K562 (cell line): Measurements from ENCODE around the gene ZNF80. TPM values are rescaled to one million over a fixed set of nuclear protein-coding genes. Genes with fewer than 3 reads are reported as not detected.

Source experiments
- ATAC-seq: fragments of 200-7000 bp; cut with Tn5 transposase; 3 replicates; pipeline ENCODE4 v1.9.1; 2020; ENCODE audit warnings: moderate library complexity
- BruUV-seq: library from RNA; stranded (reverse); fragments of 400-500 nt; replicated peaks from 2 replicates; lab custom pipeline; 2021; lab: Mats Ljungman, UMichigan
- CTCF ChIA-PET: fragments of 300-600 bp; formaldehyde crosslinking; extraction: SDS; loops from one replicate; lab custom pipeline; 2021; ENCODE audit warnings: low intra/inter-chr PET ratio; lab: Yijun Ruan, JAX
- POLR2A ChIA-PET: fragments of 300-600, 350-650 bp; sonication (Branson Sonifier 250); formaldehyde crosslinking; extraction: SDS; loops from one replicate; lab custom pipeline; 2021; ENCODE audit warnings: antibody characterized with exemption, inconsistent platforms; lab: Yijun Ruan, JAX
- DNase-seq, 4 experiments: peaks; one replicate each; pipeline versions ENCODE4 v3.0.0 to v3.0.0-alpha.2; 2011 to 2018; ENCODE audit warnings: low spot score in 3 of 4, mixed read lengths in 3 of 4; ENCODE audit errors: extremely low read depth in 1 of 4
- FAIRE-seq: peaks from 2 replicates; lab custom pipeline; 2011; peaks lifted over from hg19 to GRCh38; lab: Jason Lieb, UNC
- H2AFZ ChIP-seq: 2 replicates; pipeline ENCODE4 v1.6.0; 2011; ENCODE audit warnings: low read depth, low read length, control low read depth, inconsistent platforms
- H3K27ac ChIP-seq: fragments of 200-600 bp; 3 replicates; pipeline ENCODE4 v1.8.0; 2011; ENCODE audit warnings: low read depth, mild to moderate bottlenecking, control low read depth, inconsistent platforms, low read length, moderate library complexity, mixed read lengths; ENCODE audit errors: extremely low read depth
- H3K27me3 ChIP-seq, 2 experiments: fragments of 300-600 bp in 1 of 2; 2 replicates in 1 of 2; 3 replicates in 1 of 2; pipeline versions ENCODE4 v1.6.0 to v1.8.0; 2011; ENCODE audit warnings: inconsistent platforms in 2 of 2, low read length in 2 of 2, mild to moderate bottlenecking in 1 of 2, mixed read lengths in 1 of 2, moderate library complexity in 1 of 2; ENCODE audit not compliant: control insufficient read depth in 2 of 2, insufficient read depth in 2 of 2
- H3K36me3 ChIP-seq: fragments of 300-600 bp; 3 replicates; pipeline ENCODE4 v1.8.0; 2011; ENCODE audit warnings: mild to moderate bottlenecking, low read length, inconsistent platforms; ENCODE audit not compliant: control insufficient read depth, insufficient read depth
- H3K4me1 ChIP-seq, 2 experiments: fragments of 200-600 bp in 1 of 2; replicated peaks in 1 of 2; 2 replicates in 1 of 2; 3 replicates in 1 of 2; pipeline versions ENCODE4 v1.5.1 to v1.8.0; 2011; ENCODE audit warnings: inconsistent platforms in 2 of 2, low read length in 2 of 2, mild to moderate bottlenecking in 1 of 2, mixed read lengths in 1 of 2, moderate library complexity in 1 of 2; ENCODE audit not compliant: control insufficient read depth in 2 of 2, insufficient read depth in 2 of 2
- H3K4me2 ChIP-seq: 2 replicates; pipeline ENCODE4 v1.6.1; 2011; ENCODE audit warnings: low read length, control low read depth, inconsistent platforms, mixed read lengths; ENCODE audit not compliant: insufficient read depth
- H3K4me3 ChIP-seq: fragments of 200-600 bp; sonication (generic), shearing (Covaris generic); 2 replicates; pipeline ENCODE4 v1.5.1; 2016; ENCODE audit warnings: control low read depth, inconsistent platforms
- H3K79me2 ChIP-seq: fragments of 200-600 bp; 3 replicates; pipeline ENCODE4 v1.8.0; 2011; ENCODE audit warnings: low read length, inconsistent platforms; ENCODE audit not compliant: control insufficient read depth, insufficient read depth
- H3K9ac ChIP-seq, 2 experiments: 2 replicates each; pipeline versions ENCODE4 v1.6.0 to v1.6.1; 2011; ENCODE audit warnings: low read depth in 2 of 2, low read length in 2 of 2, control low read depth in 1 of 2, inconsistent platforms in 1 of 2, mild to moderate bottlenecking in 1 of 2, mixed read lengths in 1 of 2; ENCODE audit not compliant: insufficient read depth in 1 of 2
- H3K9me1 ChIP-seq: one replicate; pipeline ENCODE4 v1.6.0; 2011; ENCODE audit warnings: inconsistent platforms, mild to moderate bottlenecking, low read length, moderate library complexity; ENCODE audit not compliant: control insufficient read depth, insufficient read depth
- H3K9me3 ChIP-seq: replicated peaks from 2 replicates; pipeline ENCODE4 v1.5.1; 2011; ENCODE audit warnings: low read depth, low read length, inconsistent platforms; ENCODE audit not compliant: control insufficient read depth, insufficient read depth
- H4K20me1 ChIP-seq: replicated peaks from 2 replicates; pipeline ENCODE4 v1.6.1; 2011; ENCODE audit warnings: low read length, inconsistent platforms, mixed read lengths; ENCODE audit not compliant: control insufficient read depth, insufficient read depth
- BACH1 ChIP-seq: fragments of 200-800 bp; sonication (Bioruptor generic); IDR thresholded peaks from 2 replicates; pipeline ENCODE4 v1.6.1; 2016; ENCODE audit warnings: missing genetic modification characterization, missing compliant biosample characterization
- DACH1 ChIP-seq: fragments of 450-650 bp; IDR thresholded peaks from 2 replicates; pipeline ENCODE4 v1.6.1; 2018; ENCODE audit not compliant: partially characterized antibody
- KAT8 ChIP-seq: fragments of 450-650 bp; IDR thresholded peaks from 2 replicates; pipeline ENCODE4 v1.6.1; 2016; ENCODE audit warnings: low read depth, mild to moderate bottlenecking
- MAFG ChIP-seq: fragments of 450-650 bp; conservative IDR thresholded peaks from 2 replicates; pipeline ENCODE4 v1.6.1; 2016; ENCODE audit warnings: missing genetic modification characterization, missing compliant biosample characterization
- PURB ChIP-seq: sonication (generic); formaldehyde crosslinking; IDR thresholded peaks from 2 replicates; pipeline ENCODE4 v1.9.0; 2021; ENCODE audit warnings: low read depth, mild to moderate bottlenecking, missing genetic modification reagents
- SNRNP70 ChIP-seq: fragments of 200-400 bp; formaldehyde crosslinking; optimal IDR thresholded peaks from 2 replicates; pipeline ENCODE3; 2017; ENCODE audit warnings: low read depth, low read length
- SUPT5H ChIP-seq: fragments of 450-650 bp; IDR thresholded peaks from 2 replicates; pipeline ENCODE4 v1.6.1; 2016
- TEAD1 ChIP-seq, 2 experiments: fragments of 450-650 bp in 1 of 2; sonication (generic) in 1 of 2; formaldehyde crosslinking; IDR thresholded peaks; 2 replicates each; pipeline versions ENCODE4 v1.4.0 to v1.8.0; 2020 to 2022; ENCODE audit warnings: mild to moderate bottlenecking in 2 of 2, missing genetic modification reagents in 1 of 2
- ZBED1 ChIP-seq: IDR thresholded peaks from 2 replicates; pipeline ENCODE4 v1.6.1; 2014
- ZBTB7A ChIP-seq: IDR thresholded peaks from 2 replicates; pipeline ENCODE4 v1.6.1; 2011; ENCODE audit warnings: low read depth, mild to moderate bottlenecking, low read length, moderate library complexity, borderline replicate concordance; ENCODE audit not compliant: control insufficient read depth
- ZNF551 ChIP-seq: fragments of 250-450 bp; sonication (Bioruptor Pico); IDR thresholded peaks from 2 replicates; pipeline ENCODE4 v1.5.0; 2021; ENCODE audit warnings: mild to moderate bottlenecking, moderate library complexity
- ZNF764 ChIP-seq: fragments of 250-450 bp; sonication (Bioruptor Pico); IDR thresholded peaks from 2 replicates; pipeline ENCODE4 v1.4.0; 2020; ENCODE audit warnings: low read depth, mild to moderate bottlenecking, moderate library complexity
- WGBS: fragments of 100-300 bp; shearing (Covaris generic); methylation state at CpG from one replicate; pipeline ENCODE4 v1.1.6; 2016; ENCODE audit warnings: low coverage, mixed read lengths; ENCODE audit not compliant: insufficient coverage; ENCODE audit errors: missing lambda C conversion rate; 5-methylcytosine and 5-hydroxymethylcytosine counted together
- in situ Hi-C: fragments of 300-500 bp; cut with MboI; formaldehyde crosslinking; loops from 4 replicates; pipeline ENCODE4 v1.15.0; 2018; ENCODE audit warnings: inconsistent platforms, mixed read lengths
- intact Hi-C: fragments of 100-400 bp; cut with micrococcal nuclease; formaldehyde crosslinking; loops from 2 replicates; pipeline ENCODE4 v1.14.2; 2022
- polyA plus RNA-seq, 8 experiments: library from polyadenylated mRNA; depleted of rRNA in 4 of 8; stranded (reverse) in 5 of 8; unstranded in 3 of 8; fragments of >200 nt; fragmentation: Nextera tagmentation in 2 of 8; fragmentation: Illumina TruSeq in 1 of 8; extraction: Ambion mirVana in 2 of 8; extraction: Trizol in 1 of 8; gene quantifications; 2 replicates each; pipeline versions ENCODE4 v1.2.1 to v1.2.3, GENCODE V29; 2011 to 2014; ENCODE audit warnings: inconsistent platforms in 1 of 8, missing spikeins in 1 of 8
- total RNA-seq, 7 experiments: library from RNA; depleted of rRNA in 6 of 7; stranded (reverse); fragments of >200 nt in 6 of 7; fragmentation: Illumina TruSeq in 2 of 7; extraction: Trizol in 2 of 7; gene quantifications; 2 replicates each; pipeline versions ENCODE4 v1.2.1 to v1.2.3, GENCODE V29; 2011 to 2021; ENCODE audit warnings: low replicate concordance in 1 of 7
- TF ChIP-seq, protein P1 (sequence below), 2 experiments: fragments of 450-650 bp in 1 of 2; sonication (generic) in 1 of 2; formaldehyde crosslinking in 1 of 2; IDR thresholded peaks; 2 replicates each; pipeline versions ENCODE4 v1.7.1 to v1.9.0; 2016 to 2022; ENCODE audit warnings: inconsistent platforms in 1 of 2, mild to moderate bottlenecking in 1 of 2, missing genetic modification reagents in 1 of 2
- TF ChIP-seq, protein P2 (sequence below): sonication (generic); formaldehyde crosslinking; IDR thresholded peaks from 2 replicates; pipeline ENCODE4 v1.8.0; 2022; ENCODE audit warnings: mild to moderate bottlenecking, missing genetic modification reagents

The ZNF80 gene
- total and polyA plus RNA-seq, 9 of the 15 experiments (the other 6 are each of a cell fraction or from before 2014, with no cell fraction given): 0.01 to 0.07 (median 0.04) TPM; not detected in 3

- H3K36me3 ChIP-seq: no peaks in the 10 kb centered on the region
- no peaks in the 10 kb centered on the region for H3K9me1 ChIP-seq
- ATAC-seq: no peak
- H2AFZ ChIP-seq: no peak overlapping the region
- H3K9me3 ChIP-seq: no peaks in the 10 kb centered on the region
- DNase-seq: no peak
- H3K79me2 ChIP-seq: no peaks in the 10 kb centered on the region
- CTCF ChIA-PET: no interaction called here
- no peak overlapping the region for H3K9ac ChIP-seq
- H4K20me1 ChIP-seq: no peaks in the 10 kb centered on the region
- no peaks in the 10 kb centered on the region for H3K4me1 ChIP-seq
- BruUV-seq: no TSS peak
- peaks cover 4 to 15% of the 10 kb centered on the region in 2 experiments; a peak in 3 of 5 replicates for H3K27me3 ChIP-seq
- in situ Hi-C loops (no loop called here), intact Hi-C loops (no loop called here)
- 2% methylated on average over 3 of the region's 3 CpGs for WGBS
- no peak overlapping the region for H3K4me2 ChIP-seq
- POLR2A ChIA-PET: no interaction called here
- no peak for FAIRE-seq
- no peak overlapping the region for H3K4me3 ChIP-seq
- H3K27ac ChIP-seq: no peak overlapping the region
- TF ChIP-seq BACH1 (tag) (no peak), MAFG (tag) (no peak), PURB (CRISPR knock-in tag) (no peak), SUPT5H (no peak), KAT8 (no peak), ZNF764 (CRISPR knock-in tag) (no peak), TEAD1 (CRISPR knock-in tag; IDR thresholded peaks at IDR 0.05) (no peak), ZNF551 (CRISPR knock-in tag) (no peak), ZBTB7A (no peak), DACH1 (no peak), SNRNP70 (no peak), ZBED1 (no peak)
- TF ChIP-seq, protein P1, sequence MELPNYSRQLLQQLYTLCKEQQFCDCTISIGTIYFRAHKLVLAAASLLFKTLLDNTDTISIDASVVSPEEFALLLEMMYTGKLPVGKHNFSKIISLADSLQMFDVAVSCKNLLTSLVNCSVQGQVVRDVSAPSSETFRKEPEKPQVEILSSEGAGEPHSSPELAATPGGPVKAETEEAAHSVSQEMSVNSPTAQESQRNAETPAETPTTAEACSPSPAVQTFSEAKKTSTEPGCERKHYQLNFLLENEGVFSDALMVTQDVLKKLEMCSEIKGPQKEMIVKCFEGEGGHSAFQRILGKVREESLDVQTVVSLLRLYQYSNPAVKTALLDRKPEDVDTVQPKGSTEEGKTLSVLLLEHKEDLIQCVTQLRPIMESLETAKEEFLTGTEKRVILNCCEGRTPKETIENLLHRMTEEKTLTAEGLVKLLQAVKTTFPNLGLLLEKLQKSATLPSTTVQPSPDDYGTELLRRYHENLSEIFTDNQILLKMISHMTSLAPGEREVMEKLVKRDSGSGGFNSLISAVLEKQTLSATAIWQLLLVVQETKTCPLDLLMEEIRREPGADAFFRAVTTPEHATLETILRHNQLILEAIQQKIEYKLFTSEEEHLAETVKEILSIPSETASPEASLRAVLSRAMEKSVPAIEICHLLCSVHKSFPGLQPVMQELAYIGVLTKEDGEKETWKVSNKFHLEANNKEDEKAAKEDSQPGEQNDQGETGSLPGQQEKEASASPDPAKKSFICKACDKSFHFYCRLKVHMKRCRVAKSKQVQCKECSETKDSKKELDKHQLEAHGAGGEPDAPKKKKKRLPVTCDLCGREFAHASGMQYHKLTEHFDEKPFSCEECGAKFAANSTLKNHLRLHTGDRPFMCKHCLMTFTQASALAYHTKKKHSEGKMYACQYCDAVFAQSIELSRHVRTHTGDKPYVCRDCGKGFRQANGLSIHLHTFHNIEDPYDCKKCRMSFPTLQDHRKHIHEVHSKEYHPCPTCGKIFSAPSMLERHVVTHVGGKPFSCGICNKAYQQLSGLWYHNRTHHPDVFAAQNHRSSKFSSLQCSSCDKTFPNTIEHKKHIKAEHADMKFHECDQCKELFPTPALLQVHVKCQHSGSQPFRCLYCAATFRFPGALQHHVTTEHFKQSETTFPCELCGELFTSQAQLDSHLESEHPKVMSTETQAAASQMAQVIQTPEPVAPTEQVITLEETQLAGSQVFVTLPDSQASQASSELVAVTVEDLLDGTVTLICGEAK (IDR thresholded peaks at IDR 0.05): no peak
- TF ChIP-seq, protein P1 (CRISPR knock-in tag; IDR thresholded peaks at IDR 0.05): no peak
- TF ChIP-seq, protein P2, sequence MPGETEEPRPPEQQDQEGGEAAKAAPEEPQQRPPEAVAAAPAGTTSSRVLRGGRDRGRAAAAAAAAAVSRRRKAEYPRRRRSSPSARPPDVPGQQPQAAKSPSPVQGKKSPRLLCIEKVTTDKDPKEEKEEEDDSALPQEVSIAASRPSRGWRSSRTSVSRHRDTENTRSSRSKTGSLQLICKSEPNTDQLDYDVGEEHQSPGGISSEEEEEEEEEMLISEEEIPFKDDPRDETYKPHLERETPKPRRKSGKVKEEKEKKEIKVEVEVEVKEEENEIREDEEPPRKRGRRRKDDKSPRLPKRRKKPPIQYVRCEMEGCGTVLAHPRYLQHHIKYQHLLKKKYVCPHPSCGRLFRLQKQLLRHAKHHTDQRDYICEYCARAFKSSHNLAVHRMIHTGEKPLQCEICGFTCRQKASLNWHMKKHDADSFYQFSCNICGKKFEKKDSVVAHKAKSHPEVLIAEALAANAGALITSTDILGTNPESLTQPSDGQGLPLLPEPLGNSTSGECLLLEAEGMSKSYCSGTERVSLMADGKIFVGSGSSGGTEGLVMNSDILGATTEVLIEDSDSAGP (CRISPR knock-in tag): no peak
Measured at GRCh38 chr3:114234745-114235144, 2.6 kb downstream of the ZNF80 start.
